ENCODE measurements around the gene WIPF2.

Gene WIPF2

GRCh38 chr17:40218740-40219593 is at the start of gene WIPF2:
Gene WIPF2, plus strand, starts transcription at chr17:40219304. Its CDS starts 37,156 bp downstream, at chr17:40256460.
- peak; percentile 97 for DNase-seq

- no peak for DNase-seq
Measured at GRCh38 chr17:40170325-40170724, 48.8 kb upstream of the WIPF2 start.

GRCh38 chr17:40171750-40172149 is 47.4 kb upstream of the WIPF2 start:
- no peak for DNase-seq

- DNase-seq = no peak
Measured at GRCh38 chr17:40173091-40173777, 45.9 kb upstream of the WIPF2 start.

- no peak for DNase-seq
Measured at GRCh38 chr17:40173778-40174135, 45.3 kb upstream of the WIPF2 start.

- DNase-seq = no peak
Measured at GRCh38 chr17:40174514-40174913, 44.6 kb upstream of the WIPF2 start.

- no peak for DNase-seq
Measured at GRCh38 chr17:40175928-40176753, 43.0 kb upstream of the WIPF2 start.

- DNase-seq = peak; percentile 57
Measured at GRCh38 chr17:40176754-40177110, 42.4 kb upstream of the WIPF2 start.

- peak; percentile 87 for DNase-seq
Measured at GRCh38 chr17:40177275-40177874, 41.7 kb upstream of the WIPF2 start, which contains the start of gene RAPGEFL1. Gene RAPGEFL1, plus strand, starts transcription at chr17:40177470. Its CDS starts 392 bp downstream, at chr17:40177862.

- DNase-seq = no peak
Measured at GRCh38 chr17:40178021-40178601, 41.0 kb upstream of the WIPF2 start.

GRCh38 chr17:40178660-40179059 is 40.4 kb upstream of the WIPF2 start:
- DNase-seq = no peak

- no peak for DNase-seq
Measured at GRCh38 chr17:40179923-40180659, 39.0 kb upstream of the WIPF2 start.

- DNase-seq = no peak
Measured at GRCh38 chr17:40180694-40181093, 38.4 kb upstream of the WIPF2 start.

- no peak for DNase-seq
Measured at GRCh38 chr17:40181205-40181604, 37.9 kb upstream of the WIPF2 start.

GRCh38 chr17:40182606-40183005 is 36.5 kb upstream of the WIPF2 start:
- no peak for DNase-seq

- DNase-seq = no peak
Measured at GRCh38 chr17:40187238-40187637, 31.9 kb upstream of the WIPF2 start.

- no peak for DNase-seq
Measured at GRCh38 chr17:40188694-40189093, 30.4 kb upstream of the WIPF2 start.

- DNase-seq = peak; percentile 57
Measured at GRCh38 chr17:40190197-40191021, 28.7 kb upstream of the WIPF2 start.

- peak; percentile 79 for DNase-seq
Measured at GRCh38 chr17:40191237-40192208, 27.6 kb upstream of the WIPF2 start.

- no peak for DNase-seq
Measured at GRCh38 chr17:40192961-40193360, 26.1 kb upstream of the WIPF2 start.

All from DMS53 (cell line).